GM04504 (cell line): ENCODE results near the gene SLC6A18.

Source experiments
- DNase-seq: peaks from one replicate; pipeline ENCODE4 v3.0.0-alpha.2; 2012; ENCODE audit warnings: low read depth

The SLC6A18 gene

GRCh38 chr5:1187234-1187949, 37.8 kb upstream of the SLC6A18 start:
- no peak for DNase-seq

- DNase-seq = no peak
These were observed 37.2 kb upstream of the SLC6A18 start for GRCh38 chr5:1187950-1188334.

GRCh38 chr5:1188464-1188863, 36.7 kb upstream of the SLC6A18 start:
- no peak for DNase-seq

GRCh38 chr5:1189269-1189668, 35.9 kb upstream of the SLC6A18 start:
- DNase-seq = no peak

GRCh38 chr5:1190278-1190677, 34.9 kb upstream of the SLC6A18 start:
- no peak for DNase-seq

- no peak for DNase-seq
These were observed 34.3 kb upstream of the SLC6A18 start for GRCh38 chr5:1190837-1191239.

GRCh38 chr5:1192971-1193590, 32.1 kb upstream of the SLC6A18 start:
- DNase-seq = no peak

- DNase-seq = no peak
These were observed 31.6 kb upstream of the SLC6A18 start for GRCh38 chr5:1193591-1193985.

- DNase-seq = no peak
These were observed 30.8 kb upstream of the SLC6A18 start for GRCh38 chr5:1194378-1194777.

GRCh38 chr5:1195439-1195838, 29.7 kb upstream of the SLC6A18 start:
- DNase-seq = no peak

GRCh38 chr5:1195916-1196315, 29.3 kb upstream of the SLC6A18 start:
- no peak for DNase-seq

GRCh38 chr5:1196562-1196961, 28.6 kb upstream of the SLC6A18 start:
- no peak for DNase-seq

GRCh38 chr5:1197876-1198666, 27.1 kb upstream of the SLC6A18 start:
- DNase-seq = no peak

GRCh38 chr5:1199340-1199648, 25.9 kb upstream of the SLC6A18 start:
- no peak for DNase-seq

- no peak for DNase-seq
These were observed 25.3 kb upstream of the SLC6A18 start for GRCh38 chr5:1199649-1200494.

- DNase-seq = no peak
These were observed 24.5 kb upstream of the SLC6A18 start for GRCh38 chr5:1200495-1201326.

- DNase-seq = no peak
These were observed 23.7 kb upstream of the SLC6A18 start, which contains the start of gene SLC6A19 for GRCh38 chr5:1201327-1202025. SLC6A19 (plus strand) TSS chr5:1201595; CDS start chr5:1201651, 56 bp downstream.

GRCh38 chr5:1202026-1202797, 23.0 kb upstream of the SLC6A18 start:
- no peak for DNase-seq

- DNase-seq = no peak
These were observed 22.4 kb upstream of the SLC6A18 start for GRCh38 chr5:1202798-1203185.
